Fibroblast of lung (primary cell): ENCODE data around the gene DTD1. TPM values are rescaled to one million over a fixed set of nuclear protein-coding genes. Genes with fewer than 3 reads are reported as not detected.

Source experiments
- DNase-seq, 2 donors: peaks; one replicate each; pipeline versions ENCODE4 v3.0.0 to v3.0.0-alpha.2; 2010; ENCODE audit warnings: low read depth in 2 of 2
- H2AFZ ChIP-seq: 2 replicates; pipeline ENCODE4 v1.5.1; 2012; ENCODE audit warnings: low read length, control low read depth, inconsistent platforms
- H3K27ac ChIP-seq: 2 replicates; pipeline ENCODE4 v1.5.1; 2011; ENCODE audit warnings: low read length, control low read depth; ENCODE audit not compliant: insufficient read depth
- H3K27me3 ChIP-seq: 2 replicates; pipeline ENCODE4 v1.5.1; 2011; ENCODE audit warnings: mild to moderate bottlenecking, low read length; ENCODE audit not compliant: control insufficient read depth, insufficient read depth
- H3K36me3 ChIP-seq: 2 replicates; pipeline ENCODE4 v1.5.1; 2011; ENCODE audit warnings: low read length; ENCODE audit not compliant: control insufficient read depth, insufficient read depth
- H3K4me1 ChIP-seq: 2 replicates; pipeline ENCODE4 v1.5.1; 2011; ENCODE audit warnings: low read length; ENCODE audit not compliant: control insufficient read depth, insufficient read depth; ENCODE audit errors: extremely low read depth
- H3K4me2 ChIP-seq: 2 replicates; pipeline ENCODE4 v1.5.1; 2011; ENCODE audit warnings: low read length, control low read depth; ENCODE audit not compliant: insufficient read depth; ENCODE audit errors: extremely low read depth
- H3K4me3 ChIP-seq, 4 experiments: fragments of 200-600 bp in 1 of 4; sonication (generic) in 1 of 4; replicated peaks in 1 of 4; 2 replicates each; pipeline ENCODE4 v1.5.1; 2011 to 2016; ENCODE audit warnings: low read length in 4 of 4, low read depth in 3 of 4, mild to moderate bottlenecking in 3 of 4, control low read depth in 2 of 4, inconsistent platforms in 1 of 4, mixed read lengths in 1 of 4; ENCODE audit not compliant: insufficient read depth in 1 of 4; ENCODE audit errors: control extremely low read depth in 1 of 4
- H3K79me2 ChIP-seq: 2 replicates; pipeline ENCODE4 v1.5.1; 2012; ENCODE audit warnings: mild to moderate bottlenecking, low read length, inconsistent platforms; ENCODE audit not compliant: control insufficient read depth, insufficient read depth
- H3K9ac ChIP-seq: 2 replicates; pipeline ENCODE4 v1.5.1; 2011; ENCODE audit warnings: mild to moderate bottlenecking, low read length, control low read depth; ENCODE audit not compliant: insufficient read depth
- H3K9me3 ChIP-seq: 2 replicates; pipeline ENCODE4 v1.5.1; 2012; ENCODE audit warnings: low read depth, low read length; ENCODE audit not compliant: control insufficient read depth, insufficient read depth
- H4K20me1 ChIP-seq: 2 replicates; pipeline ENCODE4 v1.5.1; 2011; ENCODE audit warnings: low read length; ENCODE audit not compliant: control insufficient read depth, insufficient read depth; ENCODE audit errors: extremely low read depth
- CTCF ChIP-seq, 2 donors: IDR thresholded peaks in 1 of 2; conservative IDR thresholded peaks in 1 of 2; 1 replicate in 1 of 2; 2 replicates in 1 of 2; pipeline ENCODE4 v1.5.1; 2011 to 2012; ENCODE audit warnings: low read length in 2 of 2, control low read depth in 1 of 2, inconsistent platforms in 1 of 2, low read depth in 1 of 2, mild to moderate bottlenecking in 1 of 2
- EZH2 ChIP-seq: IDR thresholded peaks from 2 replicates; pipeline ENCODE4 v1.5.1; 2012; ENCODE audit warnings: low read length, control low read depth, mild to moderate bottlenecking; ENCODE audit errors: missing control alignments
- polyA plus RNA-seq, 2 donors: library from polyadenylated mRNA; depleted of rRNA in 1 of 2; stranded (reverse) in 1 of 2; unstranded in 1 of 2; fragments of >200 nt; gene quantifications; 2 replicates each; pipeline ENCODE4 v1.2.1, GENCODE V29; 2011 to 2012; ENCODE audit warnings: missing spikeins in 1 of 2
- total RNA-seq: library from RNA; depleted of rRNA; stranded (reverse); fragments of >200 nt; gene quantifications from 2 replicates; pipeline ENCODE4 v1.2.1, GENCODE V29; 2014

Gene DTD1
- total and polyA plus RNA-seq, 2 donors (not counting 1 experiment from before 2014, with no cell fraction given): 60.8 to 71.0 TPM

- TF ChIP-seq EZH2 (no peak), CTCF (conservative IDR thresholded peaks at IDR 0.05 in 1 of 2, IDR thresholded peaks at IDR 0.05 in 1 of 2; ENCODE audit: low read depth in 1 of 2, low read length in 2 of 2) (peak; percentile 29 to 57)
- Histone ChIP-seq H3K9ac (no peak overlapping the region), H3K4me2 (no peak overlapping the region), H3K27ac (no peak overlapping the region), H3K4me1 (no peaks in the 10 kb centered on the region), H3K36me3 (no peaks in the 10 kb centered on the region), H3K4me3 (no peak overlapping the region), H3K27me3 (no peaks in the 10 kb centered on the region), H3K79me2 (no peaks in the 10 kb centered on the region), H2AFZ (no peak overlapping the region), H4K20me1 (no peaks in the 10 kb centered on the region), H3K9me3 (no peaks in the 10 kb centered on the region)
- DNase-seq: no peak
These were observed 40.6 kb downstream of the DTD1 start for GRCh38 chr20:18628330-18628920.

- Histone ChIP-seq H3K9me3 (no peaks in the 10 kb centered on the region), H2AFZ (no peak overlapping the region), H3K27ac (no peak overlapping the region), H3K4me1 (no peaks in the 10 kb centered on the region), H3K36me3 (no peaks in the 10 kb centered on the region), H4K20me1 (no peaks in the 10 kb centered on the region), H3K4me2 (no peak overlapping the region), H3K79me2 (no peaks in the 10 kb centered on the region), H3K27me3 (no peaks in the 10 kb centered on the region), H3K9ac (no peak overlapping the region), H3K4me3 (no peak overlapping the region)
- TF ChIP-seq CTCF (conservative IDR thresholded peaks at IDR 0.05 in 1 of 2, IDR thresholded peaks at IDR 0.05 in 1 of 2; ENCODE audit: low read depth in 1 of 2, low read length in 2 of 2): peak; percentile 98 to 99
- TF ChIP-seq EZH2: no peak
- DNase-seq: peak; percentile 48 to 71
These were observed 44.4 kb downstream of the DTD1 start for GRCh38 chr20:18632196-18632789.

- Histone ChIP-seq H3K79me2 (no peaks in the 10 kb centered on the region), H3K27ac (no peak overlapping the region), H3K4me2 (no peak overlapping the region), H3K27me3 (no peaks in the 10 kb centered on the region), H3K9ac (no peak overlapping the region), H3K4me3 (no peak overlapping the region), H4K20me1 (no peaks in the 10 kb centered on the region), H3K4me1 (no peaks in the 10 kb centered on the region), H3K36me3 (no peaks in the 10 kb centered on the region), H2AFZ (no peak overlapping the region), H3K9me3 (no peaks in the 10 kb centered on the region)
- TF ChIP-seq CTCF (conservative IDR thresholded peaks at IDR 0.05 in 1 of 2, IDR thresholded peaks at IDR 0.05 in 1 of 2; ENCODE audit: low read depth in 1 of 2, low read length in 2 of 2) (no peak), EZH2 (no peak)
- DNase-seq: no peak
These were observed 45.6 kb downstream of the DTD1 start for GRCh38 chr20:18633411-18633810.
